Heart right ventricle (tissue), 16 donors: ENCODE data around the gene ANKRD39. TPM values are rescaled to one million over a fixed set of nuclear protein-coding genes. Genes with fewer than 3 reads are reported as not detected.
"Not testable (repeated sequence)": the region's sequence is repeated elsewhere in the genome, so short reads cannot be mapped to it uniquely, and the experiment has no call there.

ENCODE experiments used
- ATAC-seq, 8 donors: fragments of 200-7000 bp; cut with Tn5 transposase; one replicate each; pipeline ENCODE4 v1.9.1; 2020; ENCODE audit warnings: mild to moderate bottlenecking in 8 of 8, moderate library complexity in 8 of 8, moderate number of reproducible peaks in 1 of 8
- DNase-seq, 2 donors: peaks; one replicate each; pipeline ENCODE4 v3.0.0-alpha.2; 2020
- H3K27ac ChIP-seq, 10 donors: fragments of 200-600 bp; sonication (generic) in 2 of 10; one replicate each; pipeline versions ENCODE4 v1.5.0 to v1.8.0; 2020 to 2022; ENCODE audit warnings: mild to moderate bottlenecking in 3 of 10
- H3K27me3 ChIP-seq, 7 donors: fragments of 200-600 bp; one replicate each; pipeline ENCODE4 v1.8.0; 2021 to 2022; ENCODE audit warnings: mild to moderate bottlenecking in 2 of 7
- H3K36me3 ChIP-seq, 9 donors: fragments of 200-600 bp; sonication (generic) in 1 of 9; one replicate each; pipeline versions ENCODE4 v1.5.0 to v1.8.0; 2020 to 2022; ENCODE audit warnings: mild to moderate bottlenecking in 2 of 9
- H3K4me1 ChIP-seq, 9 donors: fragments of 200-600 bp; sonication (generic) in 1 of 9; one replicate each; pipeline versions ENCODE4 v1.5.0 to v1.8.0; 2020 to 2022; ENCODE audit warnings: mild to moderate bottlenecking in 4 of 9
- H3K4me3 ChIP-seq, 10 donors: fragments of 200-600 bp; sonication (generic) in 2 of 10; one replicate each; pipeline versions ENCODE4 v1.5.0 to v1.8.0; 2020 to 2022; ENCODE audit warnings: mild to moderate bottlenecking in 7 of 10, moderate library complexity in 2 of 10
- H3K9me3 ChIP-seq, 11 donors: fragments of 200-600 bp in 10 of 11; sonication (generic) in 2 of 11; one replicate each; pipeline versions ENCODE4 v1.5.0 to v1.8.0; 2013 to 2022; ENCODE audit warnings: mild to moderate bottlenecking in 2 of 11, control low read depth in 1 of 11, moderate library complexity in 1 of 11
- CTCF ChIP-seq, 9 donors: fragments of 200-600 bp; sonication (generic) in 2 of 9; IDR thresholded peaks; one replicate each; pipeline versions ENCODE4 v1.5.0 to v1.8.0; 2021 to 2022; ENCODE audit warnings: antibody characterized with exemption in 9 of 9, mild to moderate bottlenecking in 5 of 9, moderate library complexity in 1 of 9
- WGBS, 2 donors: extraction: QIAGEN DNeasy Blood & Tissue Kit; methylation state at CpG; one replicate each; pipeline ENCODE4 v1.1.7; 2013; ENCODE audit warnings: inconsistent platforms in 1 of 2; 5-methylcytosine and 5-hydroxymethylcytosine counted together
- intact Hi-C, 10 donors: fragments of 100-400 bp; cut with DNase I; formaldehyde crosslinking; loops; one replicate each; pipeline versions ENCODE4 v1.11.1 to v1.14.2; 2022
- polyA plus RNA-seq, 2 donors: library from polyadenylated mRNA; stranded (reverse); fragments of 200-250 nt; gene quantifications; one replicate each; pipeline ENCODE4 v1.2.3, GENCODE V29; 2013
- total RNA-seq, 10 donors: library from RNA; stranded (reverse); fragmentation: NEBNext Ultra II Directional in 3 of 10; extraction: Animal tissue kit (Norgen Biotek cat#: 25700) in 3 of 10; gene quantifications; one replicate each; pipeline versions ENCODE4 v1.2.1 to v1.2.4, GENCODE V29; 2021 to 2023
- donor health status: Arrhythmogenic right ventricular cardiomyopathy.
- donor health status: ischemic (EF 13 %, LVEDD 7.1; RV severe dilation, severe dysfunction).
- donor health status: healthy with polysubstance abuse.
- donor health status: DM: no; HTN: yes; CAD: no.
- donor health status: DM: no; HTN: no; CAD: no.
- donor health status: ischemic (EF 25% LVEDD 6.9; RV normal size, moderate dysfunction).
- donor health status: ischemic (EF 25% LVEDD 5.7; RV mildly dilated, moderate dysfunction).
- donor health status: healthy.
- donor health status: DM: yes; HTN: yes; CAD: no.
- donor health status: Ischemic cardiomyopathy.
- donor health status: ischemic (EF 35%, LVEDD 5.7; RV mildly dilated, moderate dysfunction).
- donor health status: nonischemic (EF 11% LVEDD 7.7; RV severe dilation, severe dysfunction).
- donor health status: DM: yes; HTN: yes; CAD: no.
- donor health status: PGD.
- donor health status: ischemic (EF 29% LVEDD 5.4; RV normal size, mild dysfunction).
- donor health status: nonischemic (EF 23%, LVEDD 6.1; RV moderate dilation, normal function).

Gene ANKRD39
- total and polyA plus RNA-seq, 12 donors: 14.2 to 26.5 (median 16.4) TPM

GRCh38 chr2:96864343-96865091 is 6.7 kb upstream of the ANKRD39 start:
- ATAC-seq (peak in 5 of 8 donors; percentile 1 to 43 (median 20)), DNase-seq (peak; percentile 64 to 75)
- intact Hi-C loops: loop anchor here in 2 of 10 donors (2.0 to 5.0 kb wide), 2 partner anchors 43 to 44 kb away; no protein-coding TSS in a partner anchor
- H3K4me1 ChIP-seq: peaks cover 24 to 78% (median 68%) of the 10 kb centered on the region in 9 donors
- H3K27me3 ChIP-seq: peaks cover 0 to 25% (median 0%) of the 10 kb centered on the region in 7 donors
- no peaks in the 10 kb centered on the region for H3K9me3 ChIP-seq
- WGBS, 2 donors: 71 to 73% methylated on average over 25 of the region's 25 CpGs
- peak overlapping the region in 5 of 10 donors; percentile 15 to 99 (median 20) for H3K27ac ChIP-seq
- peaks cover 9 to 86% (median 63%) of the 10 kb centered on the region in 9 donors for H3K36me3 ChIP-seq
- TF ChIP-seq CTCF (IDR thresholded peaks at IDR 0.05): peak in 2 of 9 donors; percentile 11 to 24
- H3K4me3 ChIP-seq: no peak overlapping the region

- DNase-seq (no peak), ATAC-seq (no peak)
- H3K4me1 ChIP-seq: peaks cover 27 to 86% (median 76%) of the 10 kb centered on the region in 9 donors
- H3K27ac ChIP-seq: peak overlapping the region in 2 of 10 donors; percentile 2 to 17
- peaks cover 9 to 86% (median 63%) of the 10 kb centered on the region in 9 donors for H3K36me3 ChIP-seq
- WGBS, 2 donors: 84 to 86% methylated on average over 19 of the region's 19 CpGs
- no peaks in the 10 kb centered on the region for H3K9me3 ChIP-seq
- no peak for TF ChIP-seq CTCF (IDR thresholded peaks at IDR 0.05)
- intact Hi-C loops: loop anchor here in 1 of 10 donors (2.0 kb wide), 1 partner anchor 45 kb away; no protein-coding TSS in a partner anchor
- H3K27me3 ChIP-seq: peaks cover 0 to 20% (median 0%) of the 10 kb centered on the region in 7 donors
- no peak overlapping the region for H3K4me3 ChIP-seq
Measured at GRCh38 chr2:96863575-96864342, 5.9 kb upstream of the ANKRD39 start.

GRCh38 chr2:96863056-96863455 is 5.2 kb upstream of the ANKRD39 start:
- intact Hi-C loops, H3K9me3 ChIP-seq, ATAC-seq, H3K4me3 ChIP-seq, H3K27ac ChIP-seq, DNase-seq: not testable (repeated sequence)
- Histone ChIP-seq H3K4me1 (peaks cover 29 to 88% (median 78%) of the 10 kb centered on the region in 9 donors), H3K36me3 (peaks cover 9 to 84% (median 63%) of the 10 kb centered on the region in 9 donors), H3K27me3 (peaks cover 0 to 17% (median 0%) of the 10 kb centered on the region in 7 donors)
- WGBS, 2 donors: 89 to 90% methylated on average over 4 of the region's 4 CpGs

GRCh38 chr2:96861074-96861473 is 3.3 kb upstream of the ANKRD39 start:
- no peak overlapping the region for H3K4me3 ChIP-seq
- intact Hi-C loops: no loop called here
- H3K36me3 ChIP-seq: peaks cover 9 to 64% (median 54%) of the 10 kb centered on the region in 9 donors
- DNase-seq (no peak), ATAC-seq (no peak)
- peaks cover 20 to 82% (median 71%) of the 10 kb centered on the region in 9 donors for H3K4me1 ChIP-seq
- no peaks in the 10 kb centered on the region for H3K9me3 ChIP-seq
- no peak for TF ChIP-seq CTCF (IDR thresholded peaks at IDR 0.05)
- peaks cover 0 to 11% (median 0%) of the 10 kb centered on the region in 7 donors for H3K27me3 ChIP-seq
- peak overlapping the region in 2 of 10 donors; percentile 30 to 87 for H3K27ac ChIP-seq
- 90 to 93% methylated on average over 17 of the region's 17 CpGs for WGBS, 2 donors
